ENCODE measurements around the gene PPIL1.

DNA sequence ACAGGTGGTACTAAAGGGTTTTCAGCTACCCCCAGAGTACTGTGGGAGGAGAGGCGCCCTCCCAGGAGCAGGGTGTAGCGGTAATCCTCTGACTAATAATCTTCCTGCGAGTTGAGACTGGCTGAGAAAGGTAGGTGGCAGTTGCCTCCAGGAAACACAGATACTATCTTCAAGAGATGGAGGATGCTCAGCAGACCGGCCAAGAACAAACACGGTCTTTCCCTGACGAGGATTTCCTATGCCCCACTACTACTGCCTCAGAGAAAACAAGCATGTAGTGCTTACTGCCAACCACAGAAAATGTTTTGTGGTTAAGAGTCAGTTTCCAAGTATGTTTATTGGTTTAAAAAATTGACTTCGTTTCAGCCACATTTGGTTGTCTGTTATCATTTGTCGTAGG is 38.0 kb upstream of the PPIL1 start:
- TF ChIP-seq, protein P1, sequence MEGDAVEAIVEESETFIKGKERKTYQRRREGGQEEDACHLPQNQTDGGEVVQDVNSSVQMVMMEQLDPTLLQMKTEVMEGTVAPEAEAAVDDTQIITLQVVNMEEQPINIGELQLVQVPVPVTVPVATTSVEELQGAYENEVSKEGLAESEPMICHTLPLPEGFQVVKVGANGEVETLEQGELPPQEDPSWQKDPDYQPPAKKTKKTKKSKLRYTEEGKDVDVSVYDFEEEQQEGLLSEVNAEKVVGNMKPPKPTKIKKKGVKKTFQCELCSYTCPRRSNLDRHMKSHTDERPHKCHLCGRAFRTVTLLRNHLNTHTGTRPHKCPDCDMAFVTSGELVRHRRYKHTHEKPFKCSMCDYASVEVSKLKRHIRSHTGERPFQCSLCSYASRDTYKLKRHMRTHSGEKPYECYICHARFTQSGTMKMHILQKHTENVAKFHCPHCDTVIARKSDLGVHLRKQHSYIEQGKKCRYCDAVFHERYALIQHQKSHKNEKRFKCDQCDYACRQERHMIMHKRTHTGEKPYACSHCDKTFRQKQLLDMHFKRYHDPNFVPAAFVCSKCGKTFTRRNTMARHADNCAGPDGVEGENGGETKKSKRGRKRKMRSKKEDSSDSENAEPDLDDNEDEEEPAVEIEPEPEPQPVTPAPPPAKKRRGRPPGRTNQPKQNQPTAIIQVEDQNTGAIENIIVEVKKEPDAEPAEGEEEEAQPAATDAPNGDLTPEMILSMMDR (IDR thresholded peaks at IDR 0.05) = no peak
- TF ChIP-seq ESRRA (IDR thresholded peaks at IDR 0.05; ENCODE audit: borderline replicate concordance, low read length) (no peak), CEBPB (IDR thresholded peaks at IDR 0.05) (no peak), JUNB (IDR thresholded peaks at IDR 0.05) (no peak), RFX5 (IDR thresholded peaks at IDR 0.05) (no peak), HOXB5 (CRISPR knock-in tag; IDR thresholded peaks at IDR 0.05) (no peak), POLR2AphosphoS2 (conservative IDR thresholded peaks at IDR 0.05; ENCODE audit: low read length) (no peak), REST (IDR thresholded peaks at IDR 0.05) (no peak)
- TF ChIP-seq, protein P2, sequence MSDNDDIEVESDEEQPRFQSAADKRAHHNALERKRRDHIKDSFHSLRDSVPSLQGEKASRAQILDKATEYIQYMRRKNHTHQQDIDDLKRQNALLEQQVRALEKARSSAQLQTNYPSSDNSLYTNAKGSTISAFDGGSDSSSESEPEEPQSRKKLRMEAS (IDR thresholded peaks at IDR 0.05) = no peak

Measured in A549 (cell line).